Measurements from ENCODE around the gene HIBCH.

- TF ChIP-seq POLR2A (IDR thresholded peaks at IDR 0.05) (no peak), CTCF (IDR thresholded peaks at IDR 0.05) (no peak)
Observed at GRCh38 chr2:190159453-190159852, 160.2 kb downstream of the HIBCH start.

Measured in testis (tissue), 2 donors.